Vagina (tissue), 2 donors: ENCODE data around the gene IL1RAPL2.

Experiments used
- CTCF ChIP-seq, 3 experiments: fragments of 450-650 bp in 2 of 3; fragments of 200-600 bp in 1 of 3; sonication (generic) in 1 of 3; IDR thresholded peaks; one replicate each; pipeline ENCODE4 v1.5.1; 2017 to 2019; ENCODE audit warnings: antibody characterized with exemption in 3 of 3, mild to moderate bottlenecking in 2 of 3, moderate library complexity in 2 of 3
- POLR2A ChIP-seq, 2 donors: fragments of 450-650 bp; IDR thresholded peaks; one replicate each; pipeline ENCODE4 v1.6.1; 2017; ENCODE audit warnings: antibody characterized with exemption in 2 of 2, mild to moderate bottlenecking in 2 of 2, moderate library complexity in 2 of 2

DNA sequence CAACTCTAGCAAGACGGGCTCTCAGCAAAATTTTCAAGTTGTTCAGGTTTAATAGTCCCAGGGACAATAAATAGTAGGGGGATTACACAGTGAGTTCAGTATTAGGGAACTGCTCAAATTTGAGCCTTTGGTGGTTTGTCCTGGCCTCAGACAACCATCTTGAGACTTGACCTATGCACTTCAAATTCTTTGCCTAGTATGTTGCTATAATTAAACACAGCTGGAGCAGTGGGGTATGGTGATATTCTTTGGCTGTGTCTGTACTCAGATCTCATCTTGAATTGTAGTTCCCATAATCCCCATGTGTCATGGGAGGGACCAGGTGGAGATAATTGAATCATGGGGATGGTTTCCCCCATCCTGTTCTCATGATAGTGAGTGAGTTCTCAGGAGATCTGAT, 697.8 kb downstream of the IL1RAPL2 start:
- TF ChIP-seq CTCF (IDR thresholded peaks at IDR 0.05) (no peak), POLR2A (IDR thresholded peaks at IDR 0.05) (no peak)
